HepG2 (cell line): ENCODE measurements around the gene MX2. TPM values are rescaled to one million over a fixed set of nuclear protein-coding genes. Genes with fewer than 3 reads are reported as not detected.
A peak's percentile ranks its signal among the peaks of the same experiment; 100 is the strongest.

ENCODE experiments used
- DRAP1 ChIP-seq: IDR thresholded peaks from 2 replicates; pipeline ENCODE4 v1.6.1; 2016; ENCODE audit warnings: missing genetic modification reagents, missing compliant biosample characterization
- FOXJ3 ChIP-seq: sonication (generic); formaldehyde crosslinking; IDR thresholded peaks from 2 replicates; pipeline ENCODE4 v1.4.0; 2020; ENCODE audit warnings: missing genetic modification reagents, mild to moderate bottlenecking, borderline replicate concordance
- GABPA ChIP-seq, 2 experiments: IDR thresholded peaks; 2 replicates each; pipeline ENCODE4 v1.6.1; 2011 to 2016; ENCODE audit warnings: low read depth in 2 of 2, low read length in 1 of 2, missing biosample characterization in 1 of 2, missing genetic modification characterization in 1 of 2
- GABPB1 ChIP-seq: IDR thresholded peaks from 2 replicates; pipeline ENCODE4 v1.6.1; 2016; ENCODE audit warnings: mild to moderate bottlenecking, missing genetic modification reagents, moderate library complexity, missing compliant biosample characterization
- HDAC2 ChIP-seq: sonication (generic); formaldehyde crosslinking; IDR thresholded peaks from 2 replicates; pipeline ENCODE4 v1.4.0; 2020; ENCODE audit warnings: missing genetic modification reagents
- HMG20B ChIP-seq: conservative IDR thresholded peaks from 2 replicates; pipeline ENCODE4 v1.6.1; 2016; ENCODE audit warnings: missing genetic modification reagents, missing compliant biosample characterization
- KAT8 ChIP-seq: IDR thresholded peaks from 2 replicates; pipeline ENCODE4 v1.6.1; 2016; ENCODE audit warnings: missing genetic modification reagents, missing compliant biosample characterization
- MED1 ChIP-seq: sonication (generic); formaldehyde crosslinking; IDR thresholded peaks from 2 replicates; pipeline ENCODE4 v1.4.0; 2020; ENCODE audit warnings: missing genetic modification reagents
- MIER3 ChIP-seq: IDR thresholded peaks from 2 replicates; pipeline ENCODE4 v1.6.1; 2016; ENCODE audit warnings: missing compliant biosample characterization, borderline replicate concordance
- NCOA2 ChIP-seq: sonication (generic); formaldehyde crosslinking; IDR thresholded peaks from 2 replicates; pipeline ENCODE4 v1.8.0; 2022; ENCODE audit warnings: inconsistent platforms
- NFYC ChIP-seq: IDR thresholded peaks from 2 replicates; pipeline ENCODE4 v1.6.1; 2016; ENCODE audit warnings: missing genetic modification reagents, missing compliant biosample characterization
- POLR2A ChIP-seq, 2 experiments: IDR thresholded peaks; 2 replicates each; pipeline ENCODE4 v1.6.1; 2011; ENCODE audit warnings: low read depth in 2 of 2, low read length in 2 of 2, mild to moderate bottlenecking in 1 of 2, moderate library complexity in 1 of 2; ENCODE audit not compliant: insufficient read depth in 1 of 2
- POLR2AphosphoS5 ChIP-seq: IDR thresholded peaks from 2 replicates; pipeline ENCODE4 v1.6.1; 2012; ENCODE audit warnings: low read depth, low read length
- POLR2G ChIP-seq: fragments of 200-400 bp; formaldehyde crosslinking; IDR thresholded peaks from 2 replicates; pipeline ENCODE4 v1.6.1; 2018; ENCODE audit warnings: mild to moderate bottlenecking, low read depth, low read length, moderate library complexity
- RBFOX2 ChIP-seq: fragments of 200-400 bp; formaldehyde crosslinking; IDR thresholded peaks from 2 replicates; pipeline ENCODE4 v1.6.1; 2017; ENCODE audit warnings: low read depth, mild to moderate bottlenecking, low read length
- RCOR2 ChIP-seq: IDR thresholded peaks from 2 replicates; pipeline ENCODE4 v1.6.1; 2016; ENCODE audit warnings: missing biosample characterization, missing genetic modification reagents
- YEATS2 ChIP-seq: sonication (generic); formaldehyde crosslinking; IDR thresholded peaks from 2 replicates; pipeline ENCODE4 v1.4.0; 2020; ENCODE audit warnings: missing genetic modification reagents, borderline replicate concordance
- ZMYM4 ChIP-seq: sonication (generic); formaldehyde crosslinking; IDR thresholded peaks from 2 replicates; pipeline ENCODE4 v1.8.1; 2023; ENCODE audit warnings: mild to moderate bottlenecking, missing genetic modification reagents
- ZNF549 ChIP-seq: sonication (generic); formaldehyde crosslinking; IDR thresholded peaks from 2 replicates; pipeline ENCODE4 v1.5.0; 2020; ENCODE audit warnings: missing genetic modification reagents
- ZNF660 ChIP-seq: sonication (generic); formaldehyde crosslinking; IDR thresholded peaks from 2 replicates; pipeline ENCODE4 v1.5.1; 2020; ENCODE audit warnings: mild to moderate bottlenecking, low read depth, missing genetic modification reagents, borderline replicate concordance
- ZNF781 ChIP-seq: sonication (generic); formaldehyde crosslinking; IDR thresholded peaks from 2 replicates; pipeline ENCODE4 v1.5.1; 2020; ENCODE audit warnings: borderline replicate concordance, mild to moderate bottlenecking, missing genetic modification reagents; ENCODE audit errors: not compliant biosample characterization
- ZSCAN25 ChIP-seq: sonication (generic); formaldehyde crosslinking; IDR thresholded peaks from 2 replicates; pipeline ENCODE4 v1.8.0; 2022; ENCODE audit warnings: mild to moderate bottlenecking, missing genetic modification reagents
- polyA plus RNA-seq, 8 experiments: library from polyadenylated mRNA; depleted of rRNA in 3 of 8; stranded (reverse) in 7 of 8; unstranded in 1 of 8; fragments of >200 nt; fragmentation: Illumina TruSeq in 4 of 8; extraction: Trizol in 4 of 8; gene quantifications; 2 replicates each; pipeline versions ENCODE4 v1.2.1 to v1.2.3, GENCODE V29; 2011 to 2016; ENCODE audit warnings: low read depth in 4 of 8, missing spikeins in 1 of 8, mixed read lengths in 1 of 8; ENCODE audit not compliant: insufficient read depth in 1 of 8
- total RNA-seq, 5 experiments: library from RNA; depleted of rRNA; stranded (reverse); fragments of >200 nt; fragmentation: Illumina TruSeq; extraction: Trizol; gene quantifications; 2 replicates each; pipeline ENCODE4 v1.2.3, GENCODE V29; 2016; ENCODE audit warnings: low read depth in 1 of 5
- TF ChIP-seq, protein P1 (sequence below): sonication (generic); formaldehyde crosslinking; IDR thresholded peaks from 2 replicates; pipeline ENCODE4 v1.4.0; 2020; ENCODE audit warnings: mild to moderate bottlenecking, missing genetic modification reagents
- TF ChIP-seq, protein P2 (sequence below): sonication (generic); formaldehyde crosslinking; IDR thresholded peaks from 2 replicates; pipeline ENCODE4 v1.5.1; 2020; ENCODE audit warnings: missing genetic modification reagents, mild to moderate bottlenecking, borderline replicate concordance
- TF ChIP-seq, protein P3 (sequence below): sonication (generic); formaldehyde crosslinking; IDR thresholded peaks from 2 replicates; pipeline ENCODE4 v1.4.0; 2020; ENCODE audit warnings: missing genetic modification reagents

MX2 gene
- total and polyA plus RNA-seq, 2 of the 13 experiments (the other 11 are each of a cell fraction or from before 2014, with no cell fraction given): 24.0 to 35.7 TPM

GRCh38 chr21:41369920-41370839, 8.4 kb downstream of the MX2 start (continued):
- TF ChIP-seq ZNF549 (no peak), RCOR2 (CRISPR knock-in tag) (no peak), YEATS2 (CRISPR knock-in tag) (peak; percentile 30; the same call in 1 of the 2 replicates), HMG20B (no peak), NFYC (CRISPR knock-in tag) (peak; percentile 16; the same call in 1 of the 2 replicates), MIER3 (CRISPR knock-in tag) (no peak), RBFOX2 (0 out of 2 replicates have a peak, but pooled peaks have one; percentile 0), GABPB1 (CRISPR knock-in tag) (peak; percentile 36; the same call in 1 of the 2 replicates), DRAP1 (CRISPR knock-in tag) (peak; percentile 19; the same call in 1 of the 2 replicates), ZMYM4 (CRISPR knock-in tag) (peak; percentile 32; the same call in 1 of the 2 replicates), HDAC2 (CRISPR knock-in tag) (0 out of 2 replicates have a peak, but pooled peaks have one; percentile 7), POLR2A (IDR thresholded peaks at IDR 0.05; ENCODE audit: insufficient read depth in 1 of 2, low read depth in 2 of 2, low read length in 2 of 2) (peak in 1 of 2 experiments; percentile 52; a peak in 1 of 4 replicates), KAT8 (CRISPR knock-in tag) (0 out of 2 replicates have a peak, but pooled peaks have one; percentile 19), MED1 (CRISPR knock-in tag) (0 out of 2 replicates have a peak, but pooled peaks have one; percentile 18), NCOA2 (CRISPR knock-in tag) (0 out of 2 replicates have a peak, but pooled peaks have one; percentile 20), POLR2G (peak; percentile 52; the same call in 1 of the 2 replicates), ZNF660 (CRISPR knock-in tag) (no peak), ZSCAN25 (CRISPR knock-in tag) (peak; percentile 46; the same call in 1 of the 2 replicates), POLR2AphosphoS5 (peak; percentile 51; the same call in 1 of the 2 replicates), FOXJ3 (CRISPR knock-in tag) (0 out of 2 replicates have a peak, but pooled peaks have one; percentile 20), GABPA (IDR thresholded peaks at IDR 0.05; ENCODE audit: low read depth, low read length) (peak; percentile 40; the same call in 1 of the 2 replicates), GABPA (CRISPR knock-in tag; IDR thresholded peaks at IDR 0.05; ENCODE audit: low read depth) (peak; percentile 64), ZNF781 (CRISPR knock-in tag) (no peak)
- TF ChIP-seq, protein P1, sequence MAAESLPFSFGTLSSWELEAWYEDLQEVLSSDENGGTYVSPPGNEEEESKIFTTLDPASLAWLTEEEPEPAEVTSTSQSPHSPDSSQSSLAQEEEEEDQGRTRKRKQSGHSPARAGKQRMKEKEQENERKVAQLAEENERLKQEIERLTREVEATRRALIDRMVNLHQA (CRISPR knock-in tag): no peak
- TF ChIP-seq, protein P2, sequence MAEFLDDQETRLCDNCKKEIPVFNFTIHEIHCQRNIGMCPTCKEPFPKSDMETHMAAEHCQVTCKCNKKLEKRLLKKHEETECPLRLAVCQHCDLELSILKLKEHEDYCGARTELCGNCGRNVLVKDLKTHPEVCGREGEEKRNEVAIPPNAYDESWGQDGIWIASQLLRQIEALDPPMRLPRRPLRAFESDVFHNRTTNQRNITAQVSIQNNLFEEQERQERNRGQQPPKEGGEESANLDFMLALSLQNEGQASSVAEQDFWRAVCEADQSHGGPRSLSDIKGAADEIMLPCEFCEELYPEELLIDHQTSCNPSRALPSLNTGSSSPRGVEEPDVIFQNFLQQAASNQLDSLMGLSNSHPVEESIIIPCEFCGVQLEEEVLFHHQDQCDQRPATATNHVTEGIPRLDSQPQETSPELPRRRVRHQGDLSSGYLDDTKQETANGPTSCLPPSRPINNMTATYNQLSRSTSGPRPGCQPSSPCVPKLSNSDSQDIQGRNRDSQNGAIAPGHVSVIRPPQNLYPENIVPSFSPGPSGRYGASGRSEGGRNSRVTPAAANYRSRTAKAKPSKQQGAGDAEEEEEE: no peak
- TF ChIP-seq, protein P3, sequence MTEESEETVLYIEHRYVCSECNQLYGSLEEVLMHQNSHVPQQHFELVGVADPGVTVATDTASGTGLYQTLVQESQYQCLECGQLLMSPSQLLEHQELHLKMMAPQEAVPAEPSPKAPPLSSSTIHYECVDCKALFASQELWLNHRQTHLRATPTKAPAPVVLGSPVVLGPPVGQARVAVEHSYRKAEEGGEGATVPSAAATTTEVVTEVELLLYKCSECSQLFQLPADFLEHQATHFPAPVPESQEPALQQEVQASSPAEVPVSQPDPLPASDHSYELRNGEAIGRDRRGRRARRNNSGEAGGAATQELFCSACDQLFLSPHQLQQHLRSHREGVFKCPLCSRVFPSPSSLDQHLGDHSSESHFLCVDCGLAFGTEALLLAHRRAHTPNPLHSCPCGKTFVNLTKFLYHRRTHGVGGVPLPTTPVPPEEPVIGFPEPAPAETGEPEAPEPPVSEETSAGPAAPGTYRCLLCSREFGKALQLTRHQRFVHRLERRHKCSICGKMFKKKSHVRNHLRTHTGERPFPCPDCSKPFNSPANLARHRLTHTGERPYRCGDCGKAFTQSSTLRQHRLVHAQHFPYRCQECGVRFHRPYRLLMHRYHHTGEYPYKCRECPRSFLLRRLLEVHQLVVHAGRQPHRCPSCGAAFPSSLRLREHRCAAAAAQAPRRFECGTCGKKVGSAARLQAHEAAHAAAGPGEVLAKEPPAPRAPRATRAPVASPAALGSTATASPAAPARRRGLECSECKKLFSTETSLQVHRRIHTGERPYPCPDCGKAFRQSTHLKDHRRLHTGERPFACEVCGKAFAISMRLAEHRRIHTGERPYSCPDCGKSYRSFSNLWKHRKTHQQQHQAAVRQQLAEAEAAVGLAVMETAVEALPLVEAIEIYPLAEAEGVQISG (CRISPR knock-in tag): peak; percentile 38; the same call in 1 of the 2 replicates
